ENCODE results near the gene PSAT1.

Gene PSAT1

GRCh38 chr9:78368236-78368635 lies 71.3 kb downstream of the PSAT1 start:
- no peak for DNase-seq

- peak; percentile 73 for DNase-seq
These were observed 72.8 kb downstream of the PSAT1 start for GRCh38 chr9:78369639-78370219.

DNA sequence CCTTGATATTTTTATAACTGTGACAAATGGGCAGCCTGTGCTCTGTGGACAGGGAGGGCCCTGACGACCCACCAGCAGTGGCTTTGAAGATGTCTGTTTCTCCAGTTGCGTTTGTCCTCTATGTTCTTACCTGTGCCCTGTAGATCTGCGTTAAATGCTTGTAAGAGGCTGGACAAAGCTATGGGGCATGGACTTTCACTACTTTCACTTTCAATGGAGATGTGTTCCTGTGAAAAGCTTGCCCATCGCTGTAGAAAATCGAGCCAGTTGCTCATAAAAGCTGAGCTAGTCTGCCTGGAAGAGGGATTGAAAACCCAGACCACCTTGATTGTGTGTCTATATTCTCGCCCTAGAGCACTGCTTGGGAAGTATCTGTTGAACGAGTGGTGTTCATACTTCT lies 74.1 kb downstream of the PSAT1 start:
- DNase-seq = no peak

- no peak for DNase-seq
These were observed 75.1 kb downstream of the PSAT1 start for GRCh38 chr9:78371981-78372380.

All from fibroblast of skin of scalp (primary cell).